CD4-positive, alpha-beta T cell (primary cell): ENCODE results near the gene MAN1A1. TPM values are rescaled to one million over a fixed set of nuclear protein-coding genes. Genes with fewer than 3 reads are reported as not detected.

Experiments used
- ATAC-seq: fragments of 200-7000 bp; cut with Tn5 transposase; one replicate; pipeline ENCODE4 v1.10.0; 2022; ENCODE audit warnings: mild to moderate bottlenecking; ENCODE audit not compliant: poor library complexity
- CTCF ChIA-PET: fragments of 350-600 bp; sonication (Branson Sonifier 250); formaldehyde crosslinking; loops from one replicate; lab custom pipeline; 2021; ENCODE audit warnings: antibody characterized with exemption, inconsistent platforms; lab: Charles Lee
- POLR2A ChIA-PET: fragments of 350-600 bp; sonication (Branson Sonifier 250); formaldehyde crosslinking; loops from one replicate; lab custom pipeline; 2021; ENCODE audit warnings: antibody characterized with exemption, inconsistent platforms; lab: Charles Lee
- DNase-seq, 14 experiments: peaks; one replicate each; pipeline ENCODE4 v3.0.0-alpha.2; 2013 to 2020; ENCODE audit warnings: mixed read lengths in 2 of 14
- H3K27ac ChIP-seq, 2 donors: one replicate each; pipeline versions ENCODE4 v1.5.1 to v1.7.0; 2013; ENCODE audit warnings: low read length in 2 of 2, low read depth in 1 of 2, mild to moderate bottlenecking in 1 of 2
- H3K27me3 ChIP-seq, 2 experiments: 1 replicate in 1 of 2; 2 replicates in 1 of 2; pipeline versions ENCODE4 v1.6.1 to v1.7.0; 2013; ENCODE audit warnings: low read length in 2 of 2, control low read depth in 1 of 2, mild to moderate bottlenecking in 1 of 2, moderate library complexity in 1 of 2; ENCODE audit not compliant: insufficient read depth in 2 of 2, control insufficient read depth in 1 of 2
- H3K36me3 ChIP-seq: one replicate; pipeline ENCODE4 v1.6.1; 2013; ENCODE audit warnings: low read length, control low read depth; ENCODE audit not compliant: insufficient read depth
- H3K4me1 ChIP-seq: one replicate; pipeline ENCODE4 v1.6.1; 2013; ENCODE audit warnings: low read length, control low read depth; ENCODE audit not compliant: insufficient read depth
- H3K4me3 ChIP-seq: one replicate; pipeline ENCODE4 v1.5.1; 2013; ENCODE audit warnings: mild to moderate bottlenecking, low read length, moderate library complexity
- H3K9me3 ChIP-seq, 2 experiments: 1 replicate in 1 of 2; 2 replicates in 1 of 2; pipeline versions ENCODE4 v1.6.1 to v1.7.0; 2013; ENCODE audit warnings: low read length in 2 of 2, mild to moderate bottlenecking in 2 of 2, control low read depth in 1 of 2, moderate library complexity in 1 of 2; ENCODE audit not compliant: control insufficient read depth in 1 of 2, insufficient read depth in 1 of 2
- H3K27ac Mint-ChIP-seq: one replicate; pipeline ENCODE4 v1.8.0; 2020; ENCODE audit warnings: mixed read lengths
- H3K27me3 Mint-ChIP-seq: one replicate; pipeline ENCODE4 v1.8.0; 2021; ENCODE audit warnings: mixed read lengths
- H3K36me3 Mint-ChIP-seq: one replicate; pipeline ENCODE4 v1.8.0; 2021; ENCODE audit warnings: low read depth, mixed read lengths
- H3K4me1 Mint-ChIP-seq: one replicate; pipeline ENCODE4 v1.8.0; 2021; ENCODE audit warnings: low read depth, mixed read lengths
- H3K4me3 Mint-ChIP-seq: one replicate; pipeline ENCODE4 v1.8.0; 2020; ENCODE audit warnings: mild to moderate bottlenecking, mixed read lengths
- H3K9me3 Mint-ChIP-seq: one replicate; pipeline ENCODE4 v1.8.0; 2020; ENCODE audit warnings: mixed read lengths
- CTCF ChIP-seq: fragments of 200-600 bp; IDR thresholded peaks from one replicate; pipeline ENCODE4 v1.8.0; 2022; ENCODE audit warnings: antibody characterized with exemption, mild to moderate bottlenecking
- intact Hi-C, 2 experiments: fragments of 100-400 bp; cut with DNase I in 1 of 2; cut with micrococcal nuclease in 1 of 2; formaldehyde crosslinking; loops; one replicate each; pipeline versions ENCODE4 v1.15.1 to v1.9.0; 2023 to 2025; cut with DNase I, micrococcal nuclease
- total RNA-seq, 174 experiments: library from RNA in 2 of 174; stranded (reverse) in 2 of 174; gene quantifications; one replicate each; pipeline ENCODE4 v1.2.3 and lab custom pipeline; 2021 to 2026

The MAN1A1 gene
- total RNA-seq, 2 experiments from 2014 or later = 4.5 to 4.9 TPM

- ChIA-PET CTCF (no interaction called here), POLR2A (no interaction called here)
- no peaks in the 10 kb centered on the region for H3K27me3 Mint-ChIP-seq
- ATAC-seq = no peak
- H3K4me3 Mint-ChIP-seq = no peak overlapping the region
- no peaks in the 10 kb centered on the region for H3K9me3 Mint-ChIP-seq
- Histone ChIP-seq H3K36me3 (peaks cover 15% of the 10 kb centered on the region), H3K4me3 (no peak overlapping the region), H3K4me1 (no peaks in the 10 kb centered on the region), H3K27ac (no peak overlapping the region), H3K9me3 (no peaks in the 10 kb centered on the region), H3K27me3 (no peaks in the 10 kb centered on the region)
- intact Hi-C loops = no loop called here
- TF ChIP-seq CTCF = no peak
- H3K27ac Mint-ChIP-seq = no peak overlapping the region
- H3K4me1 Mint-ChIP-seq = peaks cover 4% of the 10 kb centered on the region
- peaks cover 33% of the 10 kb centered on the region for H3K36me3 Mint-ChIP-seq
- DNase-seq = no peak
Measured at GRCh38 chr6:119201480-119201879, 148.1 kb downstream of the MAN1A1 start.

- POLR2A ChIA-PET = no interaction called here
- Mint-ChIP-seq H3K4me3 (no peak overlapping the region), H3K36me3 (peaks cover 37% of the 10 kb centered on the region), H3K27ac (no peak overlapping the region), H3K27me3 (no peaks in the 10 kb centered on the region), H3K9me3 (no peaks in the 10 kb centered on the region), H3K4me1 (no peaks in the 10 kb centered on the region)
- CTCF ChIA-PET = no interaction called here
- H3K4me3 ChIP-seq = no peak overlapping the region
- no peak overlapping the region for H3K27ac ChIP-seq
- H3K9me3 ChIP-seq = no peaks in the 10 kb centered on the region
- DNase-seq (no peak), ATAC-seq (no peak)
- intact Hi-C loops = no loop called here
- no peak for TF ChIP-seq CTCF
- H3K4me1 ChIP-seq = no peaks in the 10 kb centered on the region
- H3K36me3 ChIP-seq = peaks cover 15% of the 10 kb centered on the region
- no peaks in the 10 kb centered on the region for H3K27me3 ChIP-seq
Measured at GRCh38 chr6:119200512-119201175, 148.9 kb downstream of the MAN1A1 start.

- CTCF ChIA-PET = no interaction called here
- Histone ChIP-seq H3K4me1 (no peaks in the 10 kb centered on the region), H3K36me3 (peaks cover 11% of the 10 kb centered on the region), H3K9me3 (no peaks in the 10 kb centered on the region), H3K27ac (no peak overlapping the region), H3K27me3 (no peaks in the 10 kb centered on the region), H3K4me3 (no peak overlapping the region)
- no peak for TF ChIP-seq CTCF
- H3K9me3 Mint-ChIP-seq = no peaks in the 10 kb centered on the region
- no peaks in the 10 kb centered on the region for H3K4me1 Mint-ChIP-seq
- intact Hi-C loops = no loop called here
- no peak overlapping the region for H3K27ac Mint-ChIP-seq
- DNase-seq (no peak), ATAC-seq (no peak)
- H3K36me3 Mint-ChIP-seq = peaks cover 30% of the 10 kb centered on the region
- H3K27me3 Mint-ChIP-seq = no peaks in the 10 kb centered on the region
- no peak overlapping the region for H3K4me3 Mint-ChIP-seq
- POLR2A ChIA-PET = no interaction called here
Measured at GRCh38 chr6:119197271-119197670, 152.3 kb downstream of the MAN1A1 start.
